Ovary (tissue), 9 donors: ENCODE measurements around the gene HDC. TPM values are rescaled to one million over a fixed set of nuclear protein-coding genes. Genes with fewer than 3 reads are reported as not detected.

Experiments used
- DNase-seq, 5 donors: peaks; one replicate each; pipeline ENCODE4 v3.0.0-alpha.2; 2019 to 2020
- H3K27ac ChIP-seq, 2 donors: fragments of 200-600 bp; one replicate each; pipeline versions ENCODE4 v1.5.1 to v1.8.0; 2019 to 2022
- H3K27me3 ChIP-seq: fragments of 200-600 bp; one replicate; pipeline ENCODE4 v1.8.0; 2022
- H3K36me3 ChIP-seq: fragments of 200-600 bp; sonication (generic); one replicate; pipeline ENCODE4 v1.5.1; 2019
- H3K4me1 ChIP-seq: one replicate; pipeline ENCODE4 v1.8.1; 2013; ENCODE audit warnings: mild to moderate bottlenecking, moderate library complexity; ENCODE audit not compliant: insufficient read depth
- H3K4me3 ChIP-seq: fragments of 200-600 bp; sonication (generic); one replicate; pipeline ENCODE4 v1.5.1; 2017
- H3K9me3 ChIP-seq, 2 donors: fragments of 200-600 bp in 1 of 2; sonication (generic) in 1 of 2; one replicate each; pipeline versions ENCODE4 v1.5.1 to v1.8.1; 2013 to 2019; ENCODE audit warnings: mild to moderate bottlenecking in 1 of 2, moderate library complexity in 1 of 2
- EP300 ChIP-seq: sonication (generic); formaldehyde crosslinking; IDR thresholded peaks from one replicate; pipeline ENCODE4 v1.6.1; 2017; ENCODE audit warnings: antibody characterized with exemption
- POLR2A ChIP-seq: fragments of 450-650 bp; IDR thresholded peaks from one replicate; pipeline ENCODE4 v1.6.1; 2017; ENCODE audit warnings: antibody characterized with exemption, mild to moderate bottlenecking, moderate library complexity
- WGBS, 3 donors: extraction: QIAGEN DNeasy Blood & Tissue Kit in 1 of 3; methylation state at CpG; one replicate each; pipeline versions ENCODE4 v1.1.5 to v1.1.7; 2013 to 2017; 5-methylcytosine and 5-hydroxymethylcytosine counted together
- intact Hi-C, 4 donors: fragments of 100-400 bp; cut with DNase I; formaldehyde crosslinking; loops; one replicate each; pipeline versions ENCODE4 v1.11.0 to v1.15.1; 2022 to 2023
- polyA plus RNA-seq, 2 donors: library from polyadenylated mRNA; stranded (reverse); fragments of 200-250 nt in 1 of 2; fragments of 350-450 nt in 1 of 2; fragmentation: Illumina TruSeq in 1 of 2; extraction: RNeasy Lipid Tissue Mini Kit (QIAGEN cat#74804) in 1 of 2; gene quantifications; one replicate each; pipeline ENCODE4 v1.2.3, GENCODE V29; 2013 to 2014
- total RNA-seq, 7 donors: library from RNA; depleted of rRNA in 2 of 7; stranded (reverse); fragments of >200 nt in 2 of 7; fragmentation: NEBNext Ultra II Directional in 3 of 7; extraction: Animal tissue kit (Norgen Biotek cat#: 25700) in 3 of 7; gene quantifications; one replicate each; pipeline versions ENCODE4 v1.1.0 to v1.2.4, GENCODE V29; 2016 to 2023
- TF ChIP-seq, protein P1 (sequence below), 3 donors: fragments of 450-650 bp in 2 of 3; fragments of 200-600 bp in 1 of 3; IDR thresholded peaks; one replicate each; pipeline versions ENCODE4 v1.5.1 to v1.8.0; 2016 to 2022; ENCODE audit warnings: antibody characterized with exemption in 3 of 3, mild to moderate bottlenecking in 1 of 3
- donor health status: DM: no; HTN: no; CAD: no; lungs with moderate emphysema.
- donor health status: DM: no; HTN: no; CAD: no.
- donor health status: Bipolar disorder and iron deficiency.
- donor health status: DM: yes; HTN: yes; CAD: no.
- donor health status: DM: no; HTN: no; CAD: no.
- donor health status: DM: yes; HTN: yes; CAD: no.

HDC gene
- total and polyA plus RNA-seq, 9 donors, result 0.13 to 2.4 (median 0.94) TPM; not detected in 4

DNA sequence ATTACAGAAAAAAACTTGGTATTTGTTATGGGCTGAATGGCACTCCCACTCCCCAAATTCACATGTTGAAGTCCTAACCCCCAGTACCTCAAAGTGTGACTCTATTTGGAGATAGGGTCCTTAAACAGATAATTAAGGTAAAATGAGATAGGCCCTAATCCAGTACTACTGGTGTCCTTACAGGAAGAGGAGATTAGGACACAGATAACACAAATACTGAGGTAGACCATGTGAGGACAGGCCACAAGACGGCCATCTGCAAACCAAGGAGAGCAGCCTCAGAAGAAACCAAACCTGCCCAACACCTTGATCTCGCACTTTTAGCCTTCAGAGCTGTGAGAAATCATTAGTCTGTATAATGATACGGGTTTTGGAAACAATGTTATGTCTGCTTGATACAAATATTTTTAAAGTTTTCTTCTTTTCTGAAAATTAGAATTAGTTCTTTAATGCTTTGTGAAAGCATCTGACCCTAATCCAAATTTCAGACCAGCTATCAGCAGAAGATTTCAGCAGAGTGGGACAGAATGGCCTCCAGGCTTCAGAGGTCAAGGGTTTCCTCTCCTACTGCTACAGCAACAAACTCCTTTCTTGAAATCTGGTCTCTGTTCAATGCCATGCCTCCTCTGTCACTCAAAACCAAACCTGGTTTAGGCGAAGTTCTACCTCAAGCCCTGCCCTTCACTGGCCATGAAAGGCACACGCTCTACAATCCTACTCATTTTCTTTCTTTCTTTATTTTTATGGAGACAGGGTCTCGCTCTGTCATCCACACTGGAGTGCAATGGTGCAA, 22.0 kb upstream of the HDC start:
- H3K4me1 ChIP-seq, result no peaks in the 10 kb centered on the region
- intact Hi-C loops, result no loop called here
- H3K27ac ChIP-seq, result no peak overlapping the region
- DNase-seq, result no peak
- no peaks in the 10 kb centered on the region for H3K9me3 ChIP-seq
- TF ChIP-seq POLR2A (no peak), EP300 (no peak)
- TF ChIP-seq, protein P1, sequence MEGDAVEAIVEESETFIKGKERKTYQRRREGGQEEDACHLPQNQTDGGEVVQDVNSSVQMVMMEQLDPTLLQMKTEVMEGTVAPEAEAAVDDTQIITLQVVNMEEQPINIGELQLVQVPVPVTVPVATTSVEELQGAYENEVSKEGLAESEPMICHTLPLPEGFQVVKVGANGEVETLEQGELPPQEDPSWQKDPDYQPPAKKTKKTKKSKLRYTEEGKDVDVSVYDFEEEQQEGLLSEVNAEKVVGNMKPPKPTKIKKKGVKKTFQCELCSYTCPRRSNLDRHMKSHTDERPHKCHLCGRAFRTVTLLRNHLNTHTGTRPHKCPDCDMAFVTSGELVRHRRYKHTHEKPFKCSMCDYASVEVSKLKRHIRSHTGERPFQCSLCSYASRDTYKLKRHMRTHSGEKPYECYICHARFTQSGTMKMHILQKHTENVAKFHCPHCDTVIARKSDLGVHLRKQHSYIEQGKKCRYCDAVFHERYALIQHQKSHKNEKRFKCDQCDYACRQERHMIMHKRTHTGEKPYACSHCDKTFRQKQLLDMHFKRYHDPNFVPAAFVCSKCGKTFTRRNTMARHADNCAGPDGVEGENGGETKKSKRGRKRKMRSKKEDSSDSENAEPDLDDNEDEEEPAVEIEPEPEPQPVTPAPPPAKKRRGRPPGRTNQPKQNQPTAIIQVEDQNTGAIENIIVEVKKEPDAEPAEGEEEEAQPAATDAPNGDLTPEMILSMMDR (IDR thresholded peaks at IDR 0.05), result no peak
- H3K27me3 ChIP-seq, result no peaks in the 10 kb centered on the region
- 93 to 97% (median 95%) methylated on average over 6 of the region's 6 CpGs for WGBS, 3 donors
- no peaks in the 10 kb centered on the region for H3K36me3 ChIP-seq
- H3K4me3 ChIP-seq, result no peak overlapping the region

DNA sequence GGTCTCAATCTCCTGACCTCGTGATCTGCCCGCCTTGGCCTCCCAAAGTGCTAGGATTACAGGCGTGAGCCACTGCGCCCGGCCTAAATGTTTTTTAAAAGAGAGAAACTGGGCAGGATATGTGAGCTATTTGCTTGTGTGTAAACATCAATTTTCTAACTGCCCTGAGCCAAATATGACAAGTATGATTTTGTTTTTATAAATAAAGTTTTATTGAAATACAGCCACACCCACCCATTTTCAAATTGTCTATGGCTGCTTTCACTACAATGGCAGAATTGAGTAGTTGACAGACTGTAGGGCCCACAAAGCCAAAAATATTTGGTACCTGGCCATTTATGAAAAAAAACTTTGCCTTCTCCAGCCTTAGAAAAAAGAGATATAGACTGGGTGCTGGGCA, 15.9 kb upstream of the HDC start:
- Histone ChIP-seq H3K9me3 (no peaks in the 10 kb centered on the region), H3K27ac (no peak overlapping the region), H3K4me1 (no peaks in the 10 kb centered on the region), H3K27me3 (no peaks in the 10 kb centered on the region), H3K36me3 (no peaks in the 10 kb centered on the region), H3K4me3 (no peak overlapping the region)
- WGBS, 3 donors, result 79 to 94% (median 86%) methylated on average over 5 of the region's 5 CpGs
- DNase-seq, result no peak
- TF ChIP-seq EP300 (no peak), POLR2A (no peak)
- TF ChIP-seq, protein P1 (IDR thresholded peaks at IDR 0.05), result no peak
- intact Hi-C loops, result no loop called here

DNA sequence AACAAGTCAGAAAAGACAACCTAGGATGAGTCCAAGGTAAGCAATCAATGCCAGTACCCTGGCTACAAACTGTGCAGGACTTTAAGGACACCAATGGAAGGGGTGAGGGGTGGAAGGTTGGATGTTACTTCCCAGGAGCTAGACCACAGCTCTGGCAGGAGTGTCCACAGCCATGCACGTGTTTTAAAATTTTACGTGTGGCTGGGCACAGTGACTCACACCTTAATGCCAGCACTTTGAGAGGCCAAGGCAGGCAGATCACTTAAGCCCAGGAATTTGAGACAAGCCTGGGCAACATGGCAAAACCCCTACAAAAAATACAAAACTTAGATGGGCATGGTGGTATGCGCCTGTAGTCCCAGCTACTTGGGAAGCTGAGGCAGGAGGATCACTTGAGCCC, 14.7 kb upstream of the HDC start:
- Histone ChIP-seq H3K4me3 (no peak overlapping the region), H3K27me3 (no peaks in the 10 kb centered on the region), H3K27ac (no peak overlapping the region), H3K9me3 (no peaks in the 10 kb centered on the region), H3K4me1 (no peaks in the 10 kb centered on the region), H3K36me3 (no peaks in the 10 kb centered on the region)
- no peak for TF ChIP-seq POLR2A
- TF ChIP-seq EP300, result no peak
- TF ChIP-seq, protein P1 (IDR thresholded peaks at IDR 0.05), result no peak
- intact Hi-C loops, result no loop called here
- no peak for DNase-seq
- WGBS, 3 donors, result 95 to 96% (median 95%) methylated on average over 3 of the region's 3 CpGs

DNA sequence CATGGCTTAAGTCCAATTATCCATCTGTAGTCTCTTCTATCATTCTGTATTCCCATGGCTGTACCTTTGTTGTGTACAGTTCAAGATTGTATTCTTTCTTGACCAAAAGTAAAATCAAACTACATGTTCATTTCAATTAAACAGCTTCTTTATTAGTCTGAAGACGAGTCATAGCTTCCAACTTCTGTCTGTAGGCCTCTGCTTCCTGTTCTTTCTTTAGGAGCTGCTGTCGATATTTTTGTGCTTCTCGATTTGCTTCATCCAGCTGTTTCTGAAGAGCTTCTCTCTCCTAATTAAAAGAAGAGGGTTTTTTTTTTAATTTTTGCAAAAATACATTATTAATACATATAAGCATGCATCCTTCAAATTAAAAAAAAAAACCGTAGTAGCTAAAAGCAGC, 13.0 kb upstream of the HDC start:
- Histone ChIP-seq H3K27ac (no peak overlapping the region), H3K27me3 (no peaks in the 10 kb centered on the region), H3K4me3 (no peak overlapping the region), H3K4me1 (no peaks in the 10 kb centered on the region), H3K9me3 (no peaks in the 10 kb centered on the region), H3K36me3 (no peaks in the 10 kb centered on the region)
- no peak for DNase-seq
- WGBS, 3 donors, result 90 to 93% (median 91%) methylated on average over 4 of the region's 4 CpGs
- no peak for TF ChIP-seq POLR2A
- TF ChIP-seq EP300, result no peak
- TF ChIP-seq, protein P1 (IDR thresholded peaks at IDR 0.05), result no peak
- intact Hi-C loops, result no loop called here
